GM12878 (cell line): ENCODE results near the gene HIBCH. TPM values are rescaled to one million over a fixed set of nuclear protein-coding genes. Genes with fewer than 3 reads are reported as not detected.

Source experiments
- ATAC-seq: fragments of 200-7000 bp; cut with Tn5 transposase; 3 replicates; pipeline ENCODE4 v1.9.1; 2020; ENCODE audit warnings: mild to moderate bottlenecking, moderate library complexity
- BruUV-seq: library from RNA; stranded (reverse); fragments of 400-500 nt; replicated peaks from 2 replicates; lab custom pipeline; 2021; lab: Mats Ljungman, UMichigan
- CTCF ChIA-PET: fragments of 300-600 bp; sonication (Branson Sonifier 250); formaldehyde crosslinking; extraction: SDS; loops from one replicate; lab custom pipeline; 2021; ENCODE audit warnings: inconsistent platforms; lab: Yijun Ruan, JAX
- POLR2A ChIA-PET: fragments of 350-600 bp; formaldehyde crosslinking; extraction: SDS; loops from one replicate; lab custom pipeline; 2021; ENCODE audit warnings: inconsistent platforms; lab: Charles Lee
- RAD21 ChIA-PET: fragments of 300-600 bp; sonication (Branson Sonifier 250); formaldehyde crosslinking; loops from one replicate; lab custom pipeline; 2023; ENCODE audit warnings: antibody characterized with exemption; ENCODE audit not compliant: unreplicated experiment; lab: Charles Lee
- SMC1A ChIA-PET: fragments of 300-600 bp; sonication (Branson Sonifier 250); formaldehyde crosslinking; loops from one replicate; lab custom pipeline; 2023; ENCODE audit not compliant: unreplicated experiment, uncharacterized antibody; lab: Charles Lee
- DNase-seq: peaks from one replicate; pipeline ENCODE4 v3.0.0-alpha.2; 2011; ENCODE audit warnings: low read depth, low spot score
- FAIRE-seq: peaks from 3 replicates; lab custom pipeline; 2011; peaks lifted over from hg19 to GRCh38; lab: Jason Lieb, UNC
- H2AFZ ChIP-seq: 2 replicates; pipeline ENCODE4 v1.6.0; 2011; ENCODE audit warnings: low read depth, low read length, control low read depth; ENCODE audit not compliant: control insufficient read depth
- H3K27ac ChIP-seq: 2 replicates; pipeline ENCODE4 v1.5.1; 2011; ENCODE audit warnings: control low read depth; ENCODE audit not compliant: control insufficient read depth, insufficient read depth
- H3K27me3 ChIP-seq, 2 experiments: replicated peaks in 1 of 2; 2 replicates each; pipeline versions ENCODE4 v1.6.0 to v1.6.1; 2011; ENCODE audit warnings: low read length in 1 of 2; ENCODE audit not compliant: control insufficient read depth in 2 of 2, insufficient read depth in 2 of 2
- H3K36me3 ChIP-seq, 2 experiments: 2 replicates each; pipeline ENCODE4 v1.5.1; 2011; ENCODE audit warnings: low read length in 1 of 2; ENCODE audit not compliant: control insufficient read depth in 2 of 2, insufficient read depth in 2 of 2
- H3K4me1 ChIP-seq: 2 replicates; pipeline ENCODE4 v1.6.1; 2011; ENCODE audit warnings: mild to moderate bottlenecking, low read length, moderate library complexity, mixed read lengths; ENCODE audit not compliant: control insufficient read depth, insufficient read depth
- H3K4me2 ChIP-seq: 2 replicates; pipeline ENCODE4 v1.6.0; 2011; ENCODE audit warnings: control low read depth; ENCODE audit not compliant: control insufficient read depth, insufficient read depth
- H3K4me3 ChIP-seq: fragments of 200-600 bp; sonication (generic); 2 replicates; pipeline ENCODE4 v1.5.1; 2016
- H3K79me2 ChIP-seq: 2 replicates; pipeline ENCODE4 v1.6.0; 2011; ENCODE audit warnings: low read length; ENCODE audit not compliant: control insufficient read depth, insufficient read depth
- H3K9ac ChIP-seq: 2 replicates; pipeline ENCODE4 v1.8.0; 2011; ENCODE audit warnings: low read length, control low read depth, mixed read lengths; ENCODE audit not compliant: control insufficient read depth, insufficient read depth
- H3K9me3 ChIP-seq: replicated peaks from 3 replicates; pipeline ENCODE4 v1.5.1; 2011; ENCODE audit warnings: mild to moderate bottlenecking, low read length; ENCODE audit not compliant: control insufficient read depth, insufficient read depth
- H4K20me1 ChIP-seq: 2 replicates; pipeline ENCODE4 v1.6.0; 2011; ENCODE audit not compliant: control insufficient read depth, insufficient read depth
- BHLHE40 ChIP-seq, 2 experiments: fragments of 450-650 bp in 1 of 2; IDR thresholded peaks; 2 replicates each; pipeline ENCODE4 v1.6.1; 2011 to 2017; ENCODE audit warnings: low read depth in 2 of 2, borderline replicate concordance in 1 of 2, improper control_type of control experiment in 1 of 2, low read length in 1 of 2, mild to moderate bottlenecking in 1 of 2
- CBFB ChIP-seq: IDR thresholded peaks from 2 replicates; pipeline ENCODE4 v1.6.1; 2016; ENCODE audit warnings: antibody characterized with exemption, low read depth
- CHD2 ChIP-seq: IDR thresholded peaks from 2 replicates; pipeline ENCODE4 v1.6.1; 2011; ENCODE audit warnings: low read depth, low read length, improper control_type of control experiment, borderline replicate concordance
- GABPA ChIP-seq: IDR thresholded peaks from 2 replicates; pipeline ENCODE4 v1.6.1; 2014; ENCODE audit warnings: antibody characterized with exemption, low read depth, mild to moderate bottlenecking, inconsistent platforms
- KAT2A ChIP-seq: conservative IDR thresholded peaks from 2 replicates; pipeline ENCODE4 v1.6.1; 2011; ENCODE audit warnings: low read depth, low read length; ENCODE audit not compliant: control insufficient read depth
- NR2F1 ChIP-seq: fragments of 450-650 bp; conservative IDR thresholded peaks from 2 replicates; pipeline ENCODE4 v1.6.1; 2017; ENCODE audit warnings: mild to moderate bottlenecking
- RFX5 ChIP-seq: IDR thresholded peaks from 2 replicates; pipeline ENCODE4 v1.6.1; 2011; ENCODE audit warnings: low read depth, low read length, improper control_type of control experiment
- SIX5 ChIP-seq: IDR thresholded peaks from 2 replicates; pipeline ENCODE4 v1.6.1; 2011; ENCODE audit warnings: mild to moderate bottlenecking, low read depth, low read length, moderate library complexity; ENCODE audit not compliant: severe bottlenecking
- SKIL ChIP-seq: fragments of 450-650 bp; IDR thresholded peaks from 2 replicates; pipeline ENCODE4 v1.6.1; 2017; ENCODE audit warnings: mild to moderate bottlenecking, low read depth, inconsistent platforms; ENCODE audit not compliant: poor library complexity, severe bottlenecking
- SP1 ChIP-seq: IDR thresholded peaks from one replicate; pipeline ENCODE4 v1.6.1; 2011; ENCODE audit warnings: low read depth, low read length
- STAT1 ChIP-seq: fragments of 450-650 bp; conservative IDR thresholded peaks from 2 replicates; pipeline ENCODE4 v1.6.1; 2014; ENCODE audit warnings: antibody characterized with exemption, mild to moderate bottlenecking
- TARDBP ChIP-seq: IDR thresholded peaks from 2 replicates; pipeline ENCODE4 v1.6.1; 2016; ENCODE audit warnings: borderline replicate concordance
- YBX1 ChIP-seq: fragments of 450-650 bp; IDR thresholded peaks from 2 replicates; pipeline ENCODE4 v1.6.1; 2016; ENCODE audit warnings: antibody characterized with exemption
- YY1 ChIP-seq: IDR thresholded peaks from 2 replicates; pipeline ENCODE4 v1.6.1; 2011; ENCODE audit warnings: low read depth, mild to moderate bottlenecking, low read length
- ZBED1 ChIP-seq: IDR thresholded peaks from 2 replicates; pipeline ENCODE4 v1.6.1; 2016; ENCODE audit warnings: borderline replicate concordance
- ZNF217 ChIP-seq: fragments of 450-650 bp; IDR thresholded peaks from 2 replicates; pipeline ENCODE4 v1.6.1; 2017; ENCODE audit warnings: antibody characterized with exemption, mild to moderate bottlenecking
- ZZZ3 ChIP-seq: IDR thresholded peaks from 2 replicates; pipeline ENCODE4 v1.6.1; 2011; ENCODE audit warnings: low read depth; ENCODE audit not compliant: control insufficient read depth, insufficient read length
- WGBS: methylation state at CpG from one replicate; pipeline ENCODE4 v1.1.6; 2016; ENCODE audit warnings: low lambda C conversion rate; ENCODE audit not compliant: insufficient replicate concordance, insufficient coverage; ENCODE audit errors: missing lambda C conversion rate; 5-methylcytosine and 5-hydroxymethylcytosine counted together
- in situ Hi-C: fragments of 300-500 bp; cut with MboI; formaldehyde crosslinking; loops from 9 replicates; pipeline ENCODE4 v1.14.3; 2018; ENCODE audit warnings: mixed read lengths
- intact Hi-C: fragments of 100-400 bp; cut with micrococcal nuclease; formaldehyde crosslinking; loops from one replicate; pipeline ENCODE4 v1.14.2; 2022; ENCODE audit not compliant: unreplicated experiment
- polyA plus RNA-seq, 11 experiments: library from polyadenylated mRNA; depleted of rRNA in 4 of 11; unstranded in 6 of 11; stranded (reverse) in 5 of 11; fragments of >200 nt; fragmentation: Nextera tagmentation in 4 of 11; fragmentation: Illumina TruSeq in 1 of 11; extraction: Ambion mirVana in 4 of 11; extraction: Trizol in 1 of 11; gene quantifications; 1 replicate in 1 of 11; 2 replicates in 10 of 11; pipeline versions ENCODE4 v1.2.1 to v1.2.3, GENCODE V29; 2011 to 2016; ENCODE audit warnings: inconsistent platforms in 2 of 11, missing spikeins in 2 of 11, low read depth in 1 of 11
- total RNA-seq, 4 experiments: library from RNA; depleted of rRNA in 3 of 4; stranded (reverse); fragments of >200 nt in 3 of 4; fragmentation: Illumina TruSeq in 1 of 4; extraction: Trizol in 1 of 4; gene quantifications; 2 replicates each; pipeline versions ENCODE4 v1.2.1 to v1.2.3, GENCODE V29; 2013 to 2021

Gene HIBCH
- total and polyA plus RNA-seq, 10 of the 15 experiments (the other 5 are each of a cell fraction or from before 2014, with no cell fraction given): 22.3 to 81.0 (median 37.4) TPM

GRCh38 chr2:190272457-190272842, 47.2 kb downstream of the HIBCH start:
- Histone ChIP-seq H3K9me3 (no peaks in the 10 kb centered on the region), H3K4me2 (no peak overlapping the region), H3K79me2 (no peaks in the 10 kb centered on the region), H3K36me3 (peaks cover 0 to 2% of the 10 kb centered on the region in 2 experiments; a peak in 2 of 4 replicates), H4K20me1 (no peaks in the 10 kb centered on the region), H3K27ac (no peak overlapping the region), H3K27me3 (no peaks in the 10 kb centered on the region), H3K4me3 (no peak overlapping the region), H3K9ac (no peak overlapping the region), H3K4me1 (no peaks in the 10 kb centered on the region), H2AFZ (no peak overlapping the region)
- in situ Hi-C loops: no loop called here
- FAIRE-seq (no peak), DNase-seq (no peak), ATAC-seq (peak; percentile 56)
- BruUV-seq: no TSS peak
- ChIA-PET POLR2A (no interaction called here), CTCF (interaction anchor here (1.3 kb wide), 2 partner anchors 136 to 183 kb away, joined by 3 to 5 read pairs; no protein-coding TSS in a partner anchor), RAD21 (interaction anchor here (0.8 kb wide), 1 partner anchor 183 kb away, joined by 3 read pairs; no protein-coding TSS in a partner anchor), SMC1A (interaction anchor here (0.6 to 1.9 kb wide), 6 partner anchors 9 to 653 kb away, joined by 3 to 6 read pairs (median 4); no protein-coding TSS in a partner anchor)
- intact Hi-C loops: no loop called here
- TF ChIP-seq NR2F1 (peak; percentile 48; the same call in 1 of the 2 replicates), CBFB (no peak), BHLHE40 (IDR thresholded peaks at IDR 0.05; ENCODE audit: borderline replicate concordance in 1 of 2, low read depth in 2 of 2, low read length in 1 of 2) (no peak), ZZZ3 (no peak), TARDBP (no peak)
- 13% methylated on average over 2 of the region's 2 CpGs for WGBS

GRCh38 chr2:190271783-190272456, 47.7 kb downstream of the HIBCH start:
- H3K4me2 ChIP-seq: no peak overlapping the region
- H3K27ac ChIP-seq: no peak overlapping the region
- intact Hi-C loops: no loop called here
- H3K36me3 ChIP-seq: peaks cover 0 to 2% of the 10 kb centered on the region in 2 experiments; a peak in 2 of 4 replicates
- no TSS peak for BruUV-seq
- 84% methylated on average over 7 of the region's 7 CpGs for WGBS
- ChIA-PET RAD21 (interaction anchor here (0.8 kb wide), 1 partner anchor 183 kb away, joined by 3 read pairs; no protein-coding TSS in a partner anchor), CTCF (interaction anchor here (1.3 kb wide), 2 partner anchors 135 to 183 kb away, joined by 3 to 5 read pairs; no protein-coding TSS in a partner anchor), SMC1A (interaction anchor here (1.0 to 1.9 kb wide), 5 partner anchors 9 to 183 kb away, joined by 3 to 6 read pairs (median 5); no protein-coding TSS in a partner anchor), POLR2A (no interaction called here)
- FAIRE-seq (no peak), DNase-seq (no peak), ATAC-seq (no peak)
- no peaks in the 10 kb centered on the region for H3K9me3 ChIP-seq
- H3K4me1 ChIP-seq: no peaks in the 10 kb centered on the region
- H3K4me3 ChIP-seq: no peak overlapping the region
- no peaks in the 10 kb centered on the region for H3K27me3 ChIP-seq
- no peak overlapping the region for H3K9ac ChIP-seq
- no peak overlapping the region for H2AFZ ChIP-seq
- H4K20me1 ChIP-seq: no peaks in the 10 kb centered on the region
- in situ Hi-C loops: no loop called here
- no peaks in the 10 kb centered on the region for H3K79me2 ChIP-seq
- TF ChIP-seq ZBED1 (no peak), GABPA (no peak), STAT1 (no peak), SKIL (no peak), YY1 (no peak), CHD2 (no peak), SIX5 (no peak), ZNF217 (no peak), YBX1 (no peak), KAT2A (no peak), NR2F1 (no peak), RFX5 (no peak), SP1 (no peak)
